GM19025 (cell line): ENCODE results near the gene COG3.

Experiments used
- ATAC-seq: cut with Tn5 transposase; IDR thresholded peaks from one replicate; pipeline ENCODE4 v1.9.1; 2021; ENCODE audit warnings: mild to moderate bottlenecking, low read depth, moderate library complexity; ENCODE audit not compliant: unreplicated experiment

COG3 gene

GRCh38 chr13:45500492-45501174 is 35.9 kb downstream of the COG3 start:
- ATAC-seq = no peak

- ATAC-seq = no peak
Observed at GRCh38 chr13:45501175-45501526, 36.4 kb downstream of the COG3 start.

GRCh38 chr13:45503658-45504057 is 38.9 kb downstream of the COG3 start:
- ATAC-seq = no peak

GRCh38 chr13:45506811-45507210 is 42.1 kb downstream of the COG3 start:
- no peak for ATAC-seq

- no peak for ATAC-seq
Observed at GRCh38 chr13:45508776-45509175, 44.0 kb downstream of the COG3 start.

- ATAC-seq = no peak
Observed at GRCh38 chr13:45510672-45511071, 45.9 kb downstream of the COG3 start.

- no peak for ATAC-seq
Observed at GRCh38 chr13:45511310-45512097, 46.8 kb downstream of the COG3 start.

GRCh38 chr13:45512098-45512496 is 47.4 kb downstream of the COG3 start:
- no peak for ATAC-seq

GRCh38 chr13:45516757-45517156 is 52.0 kb downstream of the COG3 start:
- ATAC-seq = no peak

- no peak for ATAC-seq
Observed at GRCh38 chr13:45518525-45519245, 53.9 kb downstream of the COG3 start.

GRCh38 chr13:45519493-45519892 is 54.8 kb downstream of the COG3 start:
- no peak for ATAC-seq

- ATAC-seq = no peak
Observed at GRCh38 chr13:45521297-45521696, 56.6 kb downstream of the COG3 start.

- ATAC-seq = no peak
Observed at GRCh38 chr13:45522571-45522970, 57.8 kb downstream of the COG3 start.

GRCh38 chr13:45527699-45528462 is 63.1 kb downstream of the COG3 start:
- no peak for ATAC-seq

- no peak for ATAC-seq
Observed at GRCh38 chr13:45529758-45530157, 65.0 kb downstream of the COG3 start.

- ATAC-seq = no peak
Observed at GRCh38 chr13:45534604-45535003, 69.9 kb downstream of the COG3 start.

GRCh38 chr13:45536224-45536623 is 71.5 kb downstream of the COG3 start:
- ATAC-seq = no peak

GRCh38 chr13:45537516-45537915 is 72.8 kb downstream of the COG3 start:
- ATAC-seq = no peak

GRCh38 chr13:45538382-45538781 is 73.6 kb downstream of the COG3 start:
- ATAC-seq = no peak

GRCh38 chr13:45540195-45540594 is 75.5 kb downstream of the COG3 start:
- no peak for ATAC-seq

GRCh38 chr13:45540864-45541263 is 76.1 kb downstream of the COG3 start:
- ATAC-seq = no peak
